Vagina (tissue), 2 donors: ENCODE data around the gene AGBL1. TPM values are rescaled to one million over a fixed set of nuclear protein-coding genes. Genes with fewer than 3 reads are reported as not detected.

ENCODE experiments used
- DNase-seq, 2 donors: peaks; one replicate each; pipeline ENCODE4 v3.0.0-alpha.2; 2017; ENCODE audit errors: extremely low spot score in 2 of 2
- H3K27ac ChIP-seq: fragments of 200-600 bp; sonication (generic); one replicate; pipeline ENCODE4 v1.5.1; 2019
- H3K27me3 ChIP-seq: fragments of 200-600 bp; sonication (generic); one replicate; pipeline ENCODE4 v1.5.1; 2019
- H3K36me3 ChIP-seq, 2 donors: fragments of 200-600 bp; sonication (generic); one replicate each; pipeline ENCODE4 v1.5.1; 2017 to 2019
- H3K4me1 ChIP-seq: fragments of 200-600 bp; sonication (generic); one replicate; pipeline ENCODE4 v1.5.1; 2019
- H3K4me3 ChIP-seq, 2 donors: fragments of 200-600 bp; sonication (generic); 1 replicate in 1 of 2; 2 replicates in 1 of 2; pipeline ENCODE4 v1.5.1; 2016 to 2019
- H3K9me3 ChIP-seq: fragments of 200-600 bp; sonication (generic); one replicate; pipeline ENCODE4 v1.5.1; 2019
- CTCF ChIP-seq, 3 experiments: fragments of 450-650 bp in 2 of 3; fragments of 200-600 bp in 1 of 3; sonication (generic) in 1 of 3; IDR thresholded peaks; one replicate each; pipeline ENCODE4 v1.5.1; 2017 to 2019; ENCODE audit warnings: antibody characterized with exemption in 3 of 3, mild to moderate bottlenecking in 2 of 3, moderate library complexity in 2 of 3
- POLR2A ChIP-seq, 2 donors: fragments of 450-650 bp; IDR thresholded peaks; one replicate each; pipeline ENCODE4 v1.6.1; 2017; ENCODE audit warnings: antibody characterized with exemption in 2 of 2, mild to moderate bottlenecking in 2 of 2, moderate library complexity in 2 of 2
- POLR2AphosphoS5 ChIP-seq, 2 donors: sonication (generic); formaldehyde crosslinking; IDR thresholded peaks; one replicate each; pipeline ENCODE4 v1.9.0; 2017; ENCODE audit warnings: antibody characterized with exemption in 2 of 2, mild to moderate bottlenecking in 2 of 2, low read depth in 1 of 2; ENCODE audit not compliant: insufficient read depth in 1 of 2
- intact Hi-C: fragments of 100-400 bp; cut with DNase I; formaldehyde crosslinking; loops from one replicate; pipeline ENCODE4 v1.15.1; 2023
- total RNA-seq: library from RNA; depleted of rRNA; stranded (reverse); fragments of >200 nt; gene quantifications from one replicate; pipeline ENCODE4 v1.2.3, GENCODE V29; 2016

Gene AGBL1
- total RNA-seq, 1 donor from 2014 or later, result not detected

- no peaks in the 10 kb centered on the region for H3K36me3 ChIP-seq
- no peaks in the 10 kb centered on the region for H3K9me3 ChIP-seq
- TF ChIP-seq POLR2A (IDR thresholded peaks at IDR 0.05), result no peak
- no peak for TF ChIP-seq CTCF (IDR thresholded peaks at IDR 0.05)
- no peak for TF ChIP-seq POLR2AphosphoS5 (IDR thresholded peaks at IDR 0.05; ENCODE audit: insufficient read depth in 1 of 2, low read depth in 1 of 2)
- H3K27me3 ChIP-seq, result no peaks in the 10 kb centered on the region
- no peak overlapping the region for H3K4me3 ChIP-seq
- no peak for DNase-seq
- intact Hi-C loops, result no loop called here
- H3K27ac ChIP-seq, result no peak overlapping the region
- no peaks in the 10 kb centered on the region for H3K4me1 ChIP-seq
Measured at GRCh38 chr15:86349565-86349964, 269.9 kb downstream of the AGBL1 start.

DNA sequence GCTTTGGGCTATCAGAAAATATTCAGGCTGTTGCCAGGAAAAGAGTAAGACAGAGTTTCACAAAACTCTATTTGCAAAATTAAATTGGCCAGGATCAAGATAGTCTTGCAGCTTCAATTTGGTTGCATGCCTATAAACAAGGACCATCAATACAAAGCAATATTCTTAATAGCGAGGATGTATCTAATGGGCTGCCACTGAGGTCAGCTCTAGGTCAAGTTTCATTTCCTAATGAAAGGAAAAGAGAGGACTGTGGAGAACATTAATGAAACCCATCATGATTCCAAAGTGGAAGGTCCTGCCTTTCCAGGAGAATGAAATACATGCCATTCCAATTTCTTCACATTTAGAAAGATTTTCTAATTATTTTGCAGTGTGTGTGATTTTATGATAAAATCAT, 273.5 kb downstream of the AGBL1 start:
- no peak for DNase-seq

GRCh38 chr15:86355361-86355760, 275.7 kb downstream of the AGBL1 start:
- no peak overlapping the region for H3K4me3 ChIP-seq
- no peaks in the 10 kb centered on the region for H3K36me3 ChIP-seq
- no peak for DNase-seq
- H3K4me1 ChIP-seq, result no peaks in the 10 kb centered on the region
- no peak overlapping the region for H3K27ac ChIP-seq
- no peaks in the 10 kb centered on the region for H3K27me3 ChIP-seq
- intact Hi-C loops, result no loop called here
- no peak for TF ChIP-seq POLR2AphosphoS5 (IDR thresholded peaks at IDR 0.05; ENCODE audit: insufficient read depth in 1 of 2, low read depth in 1 of 2)
- H3K9me3 ChIP-seq, result no peaks in the 10 kb centered on the region

More for the DNA sequence above, 273.5 kb downstream of the AGBL1 start:
- Histone ChIP-seq H3K27me3 (no peaks in the 10 kb centered on the region), H3K9me3 (no peaks in the 10 kb centered on the region), H3K36me3 (no peaks in the 10 kb centered on the region), H3K4me3 (no peak overlapping the region), H3K4me1 (no peaks in the 10 kb centered on the region), H3K27ac (no peak overlapping the region)
- TF ChIP-seq POLR2AphosphoS5 (IDR thresholded peaks at IDR 0.05; ENCODE audit: insufficient read depth in 1 of 2, low read depth in 1 of 2) (no peak), POLR2A (IDR thresholded peaks at IDR 0.05) (no peak), CTCF (IDR thresholded peaks at IDR 0.05) (no peak)
- intact Hi-C loops, result no loop called here

DNA sequence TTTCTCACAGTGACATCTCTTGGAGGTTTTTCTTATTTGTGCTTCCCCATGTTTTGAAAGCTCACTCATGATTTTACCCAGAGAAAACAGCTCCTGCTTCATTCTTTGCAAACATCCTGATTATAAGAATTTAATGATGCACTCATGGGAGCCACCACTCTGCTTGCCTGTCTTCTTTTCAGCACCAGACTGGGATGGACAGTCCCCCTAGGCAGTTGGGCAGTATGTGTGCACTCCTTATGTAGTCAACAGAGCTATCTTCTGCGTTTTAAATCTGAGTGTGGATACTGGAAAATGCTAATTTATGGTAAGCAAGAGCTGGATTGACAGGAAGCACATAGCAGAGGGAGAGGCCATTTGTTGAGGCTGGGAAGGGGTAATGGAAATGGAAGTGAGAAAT, 276.1 kb downstream of the AGBL1 start:
- H3K27me3 ChIP-seq, result no peaks in the 10 kb centered on the region
- no peaks in the 10 kb centered on the region for H3K36me3 ChIP-seq
- H3K27ac ChIP-seq, result no peak overlapping the region
- DNase-seq, result no peak
- intact Hi-C loops, result no loop called here
- no peak overlapping the region for H3K4me3 ChIP-seq
- no peaks in the 10 kb centered on the region for H3K9me3 ChIP-seq
- TF ChIP-seq POLR2A (IDR thresholded peaks at IDR 0.05) (no peak), POLR2AphosphoS5 (IDR thresholded peaks at IDR 0.05; ENCODE audit: insufficient read depth in 1 of 2, low read depth in 1 of 2) (no peak), CTCF (IDR thresholded peaks at IDR 0.05) (no peak)
- H3K4me1 ChIP-seq, result no peaks in the 10 kb centered on the region

DNA sequence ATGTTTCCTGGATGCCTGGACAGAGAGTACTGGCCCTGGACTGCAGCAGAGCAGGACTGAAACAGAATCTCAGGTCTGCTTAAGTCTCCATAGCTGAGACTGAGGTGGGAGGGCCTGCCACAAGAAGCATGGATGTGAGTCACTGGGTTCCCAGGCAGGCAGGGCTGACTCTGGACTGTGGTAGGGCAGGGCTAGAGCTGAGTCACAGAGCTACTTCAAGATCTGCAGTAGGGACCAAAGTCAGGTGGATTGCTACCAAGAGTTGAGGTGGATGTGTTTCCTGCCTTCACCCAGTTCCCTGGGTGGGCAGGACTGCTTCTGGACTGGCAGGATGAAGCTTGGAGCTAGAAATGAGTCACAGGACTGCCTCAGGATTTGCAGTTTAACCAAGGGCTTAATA, 282.9 kb downstream of the AGBL1 start:
- TF ChIP-seq POLR2A (IDR thresholded peaks at IDR 0.05) (no peak), POLR2AphosphoS5 (IDR thresholded peaks at IDR 0.05; ENCODE audit: insufficient read depth in 1 of 2, low read depth in 1 of 2) (peak in 1 of 2 donors; percentile 22)
- no peak for DNase-seq

GRCh38 chr15:86373147-86373546, 293.5 kb downstream of the AGBL1 start:
- no peak for TF ChIP-seq POLR2A (IDR thresholded peaks at IDR 0.05)
- no peak for TF ChIP-seq POLR2AphosphoS5 (IDR thresholded peaks at IDR 0.05; ENCODE audit: insufficient read depth in 1 of 2, low read depth in 1 of 2)
- no peak for TF ChIP-seq CTCF (IDR thresholded peaks at IDR 0.05)
- Histone ChIP-seq H3K27ac (no peak overlapping the region), H3K36me3 (no peaks in the 10 kb centered on the region), H3K27me3 (no peaks in the 10 kb centered on the region), H3K4me3 (no peak overlapping the region), H3K9me3 (no peaks in the 10 kb centered on the region), H3K4me1 (no peaks in the 10 kb centered on the region)
- DNase-seq, result no peak
- intact Hi-C loops, result no loop called here

More for the DNA sequence above, 282.9 kb downstream of the AGBL1 start:
- no peak overlapping the region for H3K4me3 ChIP-seq
- H3K9me3 ChIP-seq, result no peaks in the 10 kb centered on the region
- intact Hi-C loops, result no loop called here
- H3K36me3 ChIP-seq, result no peaks in the 10 kb centered on the region
- no peaks in the 10 kb centered on the region for H3K27me3 ChIP-seq
- no peaks in the 10 kb centered on the region for H3K4me1 ChIP-seq
- no peak overlapping the region for H3K27ac ChIP-seq
